SK-N-SH treated with all-trans-retinoic acid at 6 μM for 48 hours (cell line): ENCODE results near the gene CES3.

Experiments
- ATAC-seq: fragments of 200-7000 bp; cut with Tn5 transposase; 3 replicates; pipeline ENCODE4 v1.9.1; 2020; ENCODE audit warnings: mild to moderate bottlenecking, moderate library complexity
- ARNTL ChIP-seq: fragments of 450-650 bp; formaldehyde crosslinking; IDR thresholded peaks from 2 replicates; pipeline ENCODE4 v1.5.0; 2020; ENCODE audit warnings: low read depth, mild to moderate bottlenecking, moderate library complexity, borderline replicate concordance
- BACH2 ChIP-seq: fragments of 250-450 bp; sonication (Bioruptor Pico); IDR thresholded peaks from 2 replicates; pipeline ENCODE4 v1.9.0; 2021; ENCODE audit warnings: mild to moderate bottlenecking, borderline replicate concordance
- CREB5 ChIP-seq: fragments of 250-450 bp; sonication (Bioruptor Pico); IDR thresholded peaks from 2 replicates; pipeline ENCODE4 v1.5.1; 2020; ENCODE audit warnings: low read depth, mild to moderate bottlenecking, moderate library complexity
- ESRRG ChIP-seq: fragments of 250-450 bp; sonication (Bioruptor Pico); IDR thresholded peaks from 2 replicates; pipeline ENCODE4 v1.6.1; 2021; ENCODE audit warnings: mild to moderate bottlenecking
- ISL1 ChIP-seq: fragments of 250-450 bp; sonication (Bioruptor Pico); IDR thresholded peaks from 2 replicates; pipeline ENCODE4 v2.1.2; 2022; ENCODE audit warnings: mild to moderate bottlenecking, moderate library complexity
- OSR1 ChIP-seq: fragments of 250-450 bp; sonication (Bioruptor Pico); IDR thresholded peaks from 2 replicates; pipeline ENCODE4 v1.8.0; 2022; ENCODE audit warnings: moderate library complexity, mild to moderate bottlenecking, inconsistent platforms
- PATZ1 ChIP-seq: fragments of 250-450 bp; sonication (Bioruptor Pico); IDR thresholded peaks from 2 replicates; pipeline ENCODE4 v1.8.0; 2020; ENCODE audit warnings: mild to moderate bottlenecking, moderate library complexity, borderline replicate concordance
- POU6F1 ChIP-seq: fragments of 250-450 bp; sonication (Bioruptor Pico); IDR thresholded peaks from 2 replicates; pipeline ENCODE4 v1.8.0; 2021; ENCODE audit warnings: low read depth, mild to moderate bottlenecking, moderate library complexity, borderline replicate concordance
- PPARA ChIP-seq: fragments of 250-450 bp; sonication (Bioruptor Pico); IDR thresholded peaks from 2 replicates; pipeline ENCODE4 v1.5.0; 2020; ENCODE audit warnings: mild to moderate bottlenecking, borderline replicate concordance
- RARB ChIP-seq: fragments of 250-450 bp; sonication (Bioruptor Pico); IDR thresholded peaks from 2 replicates; pipeline ENCODE4 v1.8.0; 2021; ENCODE audit warnings: mild to moderate bottlenecking, moderate library complexity
- SNAI2 ChIP-seq: fragments of 250-450 bp; sonication (Bioruptor Pico); IDR thresholded peaks from 2 replicates; pipeline ENCODE4 v1.5.0; 2020; ENCODE audit warnings: mild to moderate bottlenecking, moderate library complexity
- TCF4 ChIP-seq: fragments of 250-450 bp; sonication (Bioruptor Pico); IDR thresholded peaks from 2 replicates; pipeline ENCODE4 v1.8.0; 2021; ENCODE audit warnings: mild to moderate bottlenecking, moderate library complexity, borderline replicate concordance
- TOX ChIP-seq: fragments of 250-450 bp; sonication (Bioruptor Pico); IDR thresholded peaks from 2 replicates; pipeline ENCODE4 v1.8.0; 2021; ENCODE audit warnings: mild to moderate bottlenecking, moderate library complexity, borderline replicate concordance
- ZC3H10 ChIP-seq: fragments of 250-450 bp; sonication (Bioruptor Pico); IDR thresholded peaks from 2 replicates; pipeline ENCODE4 v1.5.1; 2021; ENCODE audit warnings: mild to moderate bottlenecking, moderate library complexity
- ZFP3 ChIP-seq: fragments of 250-450 bp; sonication (Bioruptor Pico); IDR thresholded peaks from 2 replicates; pipeline ENCODE4 v1.5.0; 2020; ENCODE audit warnings: mild to moderate bottlenecking, moderate library complexity
- ZFP30 ChIP-seq: fragments of 450-650 bp; formaldehyde crosslinking; IDR thresholded peaks from 2 replicates; pipeline ENCODE4 v1.5.0; 2022; ENCODE audit warnings: mild to moderate bottlenecking, moderate library complexity
- ZNF565 ChIP-seq: fragments of 450-650 bp; formaldehyde crosslinking; conservative IDR thresholded peaks from 2 replicates; pipeline ENCODE4 v1.5.0; 2020; ENCODE audit warnings: low read depth, mild to moderate bottlenecking, moderate library complexity
- ZNF70 ChIP-seq: fragments of 450-650 bp; formaldehyde crosslinking; IDR thresholded peaks from 2 replicates; pipeline ENCODE4 v1.5.0; 2020; ENCODE audit warnings: mild to moderate bottlenecking, moderate library complexity
- ZNF8 ChIP-seq: fragments of 450-650 bp; formaldehyde crosslinking; IDR thresholded peaks from 2 replicates; pipeline ENCODE4 v1.5.0; 2020; ENCODE audit warnings: mild to moderate bottlenecking, moderate library complexity

The CES3 gene

GRCh38 chr16:66927918-66928649, 33.0 kb upstream of the CES3 start:
- no peak for TF ChIP-seq ZNF70 (CRISPR knock-in tag)
- no peak for TF ChIP-seq PATZ1
- no peak for TF ChIP-seq OSR1 (CRISPR knock-in tag)
- peak; percentile 2; the same call in 1 of the 3 replicates for ATAC-seq

DNA sequence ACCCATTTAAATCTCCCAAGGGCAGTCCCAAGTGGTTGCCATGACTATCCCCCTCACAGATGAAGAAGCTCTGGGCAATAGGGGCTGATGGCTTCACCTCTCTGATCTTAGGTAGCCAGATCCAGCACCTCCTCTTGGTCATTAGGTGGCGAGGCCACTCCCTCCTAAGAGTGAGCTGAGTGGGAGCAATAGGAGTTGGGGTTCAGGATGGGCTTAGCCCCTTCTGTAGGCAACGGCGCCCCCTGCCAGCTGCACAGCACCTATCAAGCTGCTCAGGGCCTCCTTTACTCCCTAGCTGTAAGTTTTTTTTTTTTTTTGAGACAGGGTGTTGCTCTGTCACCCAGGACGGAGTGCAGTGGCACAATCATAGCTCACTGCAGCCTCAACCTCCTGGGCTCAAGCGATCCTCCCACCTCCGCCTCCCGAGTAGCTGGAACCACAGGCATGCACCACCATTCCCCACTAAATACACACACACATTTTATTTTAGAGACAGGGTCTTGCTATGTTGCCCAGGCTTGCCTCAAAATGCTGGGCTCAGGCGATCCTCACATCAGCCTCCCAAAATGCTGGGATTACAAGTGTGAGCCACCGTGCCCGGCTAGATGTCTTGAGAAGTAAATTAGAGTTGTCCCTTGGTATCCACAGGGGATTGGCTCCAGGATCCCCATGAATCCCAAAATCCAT, 32.2 kb upstream of the CES3 start:
- TF ChIP-seq SNAI2 (CRISPR knock-in tag): no peak
- TF ChIP-seq ZFP3 (CRISPR knock-in tag): no peak
- no peak for TF ChIP-seq TCF4 (CRISPR knock-in tag)
- no peak for TF ChIP-seq BACH2
- TF ChIP-seq CREB5 (CRISPR knock-in tag): no peak
- TF ChIP-seq ZNF70 (CRISPR knock-in tag): no peak
- no peak for TF ChIP-seq PPARA (CRISPR knock-in tag)
- TF ChIP-seq, all 23 proteins: peak for 0
- peak; percentile 44 for ATAC-seq

DNA sequence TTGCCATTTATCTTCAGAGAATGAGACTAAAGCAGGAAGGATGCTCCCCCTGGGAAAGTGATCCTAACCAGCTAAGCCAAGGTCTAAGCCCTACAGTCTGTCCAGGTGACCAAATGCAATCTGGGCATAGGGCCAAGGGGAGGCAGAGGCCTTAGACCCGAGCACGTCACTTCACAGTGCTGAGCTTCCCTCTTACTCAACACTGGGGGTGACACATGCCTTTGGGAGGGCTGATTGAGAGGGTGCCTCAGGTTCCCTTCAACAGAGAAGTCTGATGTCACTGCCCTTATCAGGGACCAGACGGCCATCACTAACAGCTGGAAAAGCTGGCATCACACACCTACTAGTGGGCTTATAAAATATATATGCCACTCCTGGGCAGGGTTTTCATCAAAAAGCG, 30.9 kb upstream of the CES3 start:
- ATAC-seq: no peak
- peak; percentile 51; the same call in 1 of the 2 replicates for TF ChIP-seq ZNF70 (CRISPR knock-in tag)
- no peak for TF ChIP-seq BACH2
- TF ChIP-seq PPARA (CRISPR knock-in tag): no peak

GRCh38 chr16:66931665-66932064, 29.4 kb upstream of the CES3 start:
- ATAC-seq: no peak
- TF ChIP-seq OSR1 (CRISPR knock-in tag) (no peak), TOX (no peak), TCF4 (CRISPR knock-in tag) (no peak), ZNF70 (CRISPR knock-in tag) (no peak), ZFP30 (CRISPR knock-in tag) (no peak), ESRRG (CRISPR knock-in tag) (no peak), ARNTL (CRISPR knock-in tag) (no peak), CREB5 (CRISPR knock-in tag) (no peak), ZNF8 (CRISPR knock-in tag) (no peak), ISL1 (CRISPR knock-in tag) (no peak), PPARA (CRISPR knock-in tag) (no peak), ZC3H10 (no peak)

DNA sequence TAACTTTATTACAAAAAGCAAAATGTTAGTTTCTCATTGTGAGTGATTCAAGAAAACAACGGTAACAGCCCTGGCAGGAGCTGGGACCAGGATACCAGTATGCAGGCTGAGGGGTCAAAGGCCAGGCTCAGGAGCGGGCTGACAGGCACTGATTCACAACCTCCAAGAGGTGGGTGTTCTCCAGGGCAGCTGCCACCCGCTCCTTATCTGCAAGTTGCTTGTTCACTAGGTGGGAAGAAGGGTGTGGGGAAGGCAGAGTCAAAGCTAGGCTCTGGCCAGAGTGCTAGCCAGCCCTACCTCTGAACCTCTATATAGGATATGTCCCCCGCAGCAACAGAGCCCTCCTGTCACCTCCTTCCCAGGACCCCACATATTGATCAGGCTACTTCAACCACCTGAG, 29.0 kb upstream of the CES3 start:
- ATAC-seq: no peak
- no peak for TF ChIP-seq ARNTL (CRISPR knock-in tag)
- no peak for TF ChIP-seq TCF4 (CRISPR knock-in tag)
- no peak for TF ChIP-seq BACH2
- TF ChIP-seq PATZ1: no peak
- no peak for TF ChIP-seq RARB (CRISPR knock-in tag)
- TF ChIP-seq ZNF8 (CRISPR knock-in tag): no peak
- TF ChIP-seq ISL1 (CRISPR knock-in tag): no peak
- TF ChIP-seq ZNF565: no peak
- TF ChIP-seq POU6F1 (CRISPR knock-in tag): no peak
- no peak for TF ChIP-seq ESRRG (CRISPR knock-in tag)
- no peak for TF ChIP-seq ZNF70 (CRISPR knock-in tag)
- no peak for TF ChIP-seq TOX
- TF ChIP-seq PPARA (CRISPR knock-in tag): no peak
- TF ChIP-seq CREB5 (CRISPR knock-in tag): no peak
